K562 (cell line): Measurements from ENCODE around the gene EVA1B. TPM values are rescaled to one million over a fixed set of nuclear protein-coding genes. Genes with fewer than 3 reads are reported as not detected.

Experiments used
- ATAC-seq: fragments of 200-7000 bp; cut with Tn5 transposase; 3 replicates; pipeline ENCODE4 v1.9.1; 2020; ENCODE audit warnings: moderate library complexity
- BruUV-seq: library from RNA; stranded (reverse); fragments of 400-500 nt; replicated peaks from 2 replicates; lab custom pipeline; 2021; lab: Mats Ljungman, UMichigan
- CTCF ChIA-PET: fragments of 300-600 bp; formaldehyde crosslinking; extraction: SDS; loops from one replicate; lab custom pipeline; 2021; ENCODE audit warnings: low intra/inter-chr PET ratio; lab: Yijun Ruan, JAX
- POLR2A ChIA-PET: fragments of 300-600, 350-650 bp; sonication (Branson Sonifier 250); formaldehyde crosslinking; extraction: SDS; loops from one replicate; lab custom pipeline; 2021; ENCODE audit warnings: antibody characterized with exemption, inconsistent platforms; lab: Yijun Ruan, JAX
- DNase-seq, 4 experiments: peaks; one replicate each; pipeline versions ENCODE4 v3.0.0 to v3.0.0-alpha.2; 2011 to 2018; ENCODE audit warnings: low spot score in 3 of 4, mixed read lengths in 3 of 4; ENCODE audit errors: extremely low read depth in 1 of 4
- FAIRE-seq: peaks from 2 replicates; lab custom pipeline; 2011; peaks lifted over from hg19 to GRCh38; lab: Jason Lieb, UNC
- H2AFZ ChIP-seq: 2 replicates; pipeline ENCODE4 v1.6.0; 2011; ENCODE audit warnings: low read depth, low read length, control low read depth, inconsistent platforms
- H3K27ac ChIP-seq: fragments of 200-600 bp; 3 replicates; pipeline ENCODE4 v1.8.0; 2011; ENCODE audit warnings: low read depth, mild to moderate bottlenecking, control low read depth, inconsistent platforms, low read length, moderate library complexity, mixed read lengths; ENCODE audit errors: extremely low read depth
- H3K27me3 ChIP-seq, 2 experiments: fragments of 300-600 bp in 1 of 2; 2 replicates in 1 of 2; 3 replicates in 1 of 2; pipeline versions ENCODE4 v1.6.0 to v1.8.0; 2011; ENCODE audit warnings: inconsistent platforms in 2 of 2, low read length in 2 of 2, mild to moderate bottlenecking in 1 of 2, mixed read lengths in 1 of 2, moderate library complexity in 1 of 2; ENCODE audit not compliant: control insufficient read depth in 2 of 2, insufficient read depth in 2 of 2
- H3K36me3 ChIP-seq: fragments of 300-600 bp; 3 replicates; pipeline ENCODE4 v1.8.0; 2011; ENCODE audit warnings: mild to moderate bottlenecking, low read length, inconsistent platforms; ENCODE audit not compliant: control insufficient read depth, insufficient read depth
- H3K4me1 ChIP-seq, 2 experiments: fragments of 200-600 bp in 1 of 2; replicated peaks in 1 of 2; 2 replicates in 1 of 2; 3 replicates in 1 of 2; pipeline versions ENCODE4 v1.5.1 to v1.8.0; 2011; ENCODE audit warnings: inconsistent platforms in 2 of 2, low read length in 2 of 2, mild to moderate bottlenecking in 1 of 2, mixed read lengths in 1 of 2, moderate library complexity in 1 of 2; ENCODE audit not compliant: control insufficient read depth in 2 of 2, insufficient read depth in 2 of 2
- H3K4me2 ChIP-seq: 2 replicates; pipeline ENCODE4 v1.6.1; 2011; ENCODE audit warnings: low read length, control low read depth, inconsistent platforms, mixed read lengths; ENCODE audit not compliant: insufficient read depth
- H3K4me3 ChIP-seq: fragments of 200-600 bp; sonication (generic), shearing (Covaris generic); 2 replicates; pipeline ENCODE4 v1.5.1; 2016; ENCODE audit warnings: control low read depth, inconsistent platforms
- H3K79me2 ChIP-seq: fragments of 200-600 bp; 3 replicates; pipeline ENCODE4 v1.8.0; 2011; ENCODE audit warnings: low read length, inconsistent platforms; ENCODE audit not compliant: control insufficient read depth, insufficient read depth
- H3K9ac ChIP-seq, 2 experiments: 2 replicates each; pipeline versions ENCODE4 v1.6.0 to v1.6.1; 2011; ENCODE audit warnings: low read depth in 2 of 2, low read length in 2 of 2, control low read depth in 1 of 2, inconsistent platforms in 1 of 2, mild to moderate bottlenecking in 1 of 2, mixed read lengths in 1 of 2; ENCODE audit not compliant: insufficient read depth in 1 of 2
- H3K9me1 ChIP-seq: one replicate; pipeline ENCODE4 v1.6.0; 2011; ENCODE audit warnings: inconsistent platforms, mild to moderate bottlenecking, low read length, moderate library complexity; ENCODE audit not compliant: control insufficient read depth, insufficient read depth
- H3K9me3 ChIP-seq: replicated peaks from 2 replicates; pipeline ENCODE4 v1.5.1; 2011; ENCODE audit warnings: low read depth, low read length, inconsistent platforms; ENCODE audit not compliant: control insufficient read depth, insufficient read depth
- H4K20me1 ChIP-seq: replicated peaks from 2 replicates; pipeline ENCODE4 v1.6.1; 2011; ENCODE audit warnings: low read length, inconsistent platforms, mixed read lengths; ENCODE audit not compliant: control insufficient read depth, insufficient read depth
- KLF13 ChIP-seq: fragments of 450-650 bp; IDR thresholded peaks from 2 replicates; pipeline ENCODE4 v1.6.1; 2016; ENCODE audit warnings: missing genetic modification characterization, low read depth, mild to moderate bottlenecking, missing compliant biosample characterization, moderate library complexity, borderline replicate concordance
- MAZ ChIP-seq, 2 experiments: fragments of 450-650 bp in 1 of 2; sonication (generic) in 1 of 2; formaldehyde crosslinking; IDR thresholded peaks in 1 of 2; conservative IDR thresholded peaks in 1 of 2; 2 replicates each; pipeline versions ENCODE4 v1.4.0 to v1.5.0; 2020; ENCODE audit warnings: mild to moderate bottlenecking in 1 of 2, missing genetic modification reagents in 1 of 2
- WGBS: fragments of 100-300 bp; shearing (Covaris generic); methylation state at CpG from one replicate; pipeline ENCODE4 v1.1.6; 2016; ENCODE audit warnings: low coverage, mixed read lengths; ENCODE audit not compliant: insufficient coverage; ENCODE audit errors: missing lambda C conversion rate; 5-methylcytosine and 5-hydroxymethylcytosine counted together
- in situ Hi-C: fragments of 300-500 bp; cut with MboI; formaldehyde crosslinking; loops from 4 replicates; pipeline ENCODE4 v1.15.0; 2018; ENCODE audit warnings: inconsistent platforms, mixed read lengths
- intact Hi-C: fragments of 100-400 bp; cut with micrococcal nuclease; formaldehyde crosslinking; loops from 2 replicates; pipeline ENCODE4 v1.14.2; 2022
- polyA plus RNA-seq, 8 experiments: library from polyadenylated mRNA; depleted of rRNA in 4 of 8; stranded (reverse) in 5 of 8; unstranded in 3 of 8; fragments of >200 nt; fragmentation: Nextera tagmentation in 2 of 8; fragmentation: Illumina TruSeq in 1 of 8; extraction: Ambion mirVana in 2 of 8; extraction: Trizol in 1 of 8; gene quantifications; 2 replicates each; pipeline versions ENCODE4 v1.2.1 to v1.2.3, GENCODE V29; 2011 to 2014; ENCODE audit warnings: inconsistent platforms in 1 of 8, missing spikeins in 1 of 8
- total RNA-seq, 7 experiments: library from RNA; depleted of rRNA in 6 of 7; stranded (reverse); fragments of >200 nt in 6 of 7; fragmentation: Illumina TruSeq in 2 of 7; extraction: Trizol in 2 of 7; gene quantifications; 2 replicates each; pipeline versions ENCODE4 v1.2.1 to v1.2.3, GENCODE V29; 2011 to 2021; ENCODE audit warnings: low replicate concordance in 1 of 7
- TF ChIP-seq, protein P1 (sequence below): fragments of 450-650 bp; IDR thresholded peaks from 2 replicates; pipeline ENCODE4 v1.6.1; 2018; ENCODE audit not compliant: partially characterized antibody

Gene EVA1B
- total and polyA plus RNA-seq, 9 of the 15 experiments (the other 6 are each of a cell fraction or from before 2014, with no cell fraction given), result 0.08 to 65.7 (median 2.4) TPM

DNA sequence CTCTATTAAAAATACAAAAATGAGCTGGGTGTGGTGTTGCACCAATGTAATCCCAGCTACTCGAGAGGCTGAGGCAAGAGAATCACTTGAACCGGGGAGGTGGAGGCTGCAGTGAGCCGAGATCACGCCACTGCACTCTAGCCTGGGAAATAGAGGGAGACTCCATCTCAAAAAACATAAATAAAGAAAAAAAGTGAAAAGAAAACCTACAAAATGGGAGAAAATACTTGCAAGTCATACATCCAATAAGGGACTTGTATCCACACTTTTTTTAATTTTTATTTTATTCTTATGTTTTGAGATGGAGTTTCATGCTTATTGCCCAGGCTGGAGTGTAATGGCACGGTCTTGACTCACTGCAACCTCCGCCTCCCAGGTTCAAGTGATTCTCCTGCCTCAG, 46.8 kb downstream of the EVA1B start:
- Histone ChIP-seq H3K9me1 (no peaks in the 10 kb centered on the region), H3K4me3 (no peak overlapping the region), H3K27ac (no peak overlapping the region), H2AFZ (no peak overlapping the region), H3K27me3 (no peaks in the 10 kb centered on the region), H3K79me2 (peaks cover 68% of the 10 kb centered on the region), H3K9ac (no peak overlapping the region), H3K36me3 (peaks cover 56% of the 10 kb centered on the region), H3K9me3 (no peaks in the 10 kb centered on the region), H4K20me1 (peaks cover 9% of the 10 kb centered on the region), H3K4me2 (no peak overlapping the region), H3K4me1 (peaks cover 13 to 19% of the 10 kb centered on the region in 2 experiments)
- WGBS, result 90% methylated on average over 6 of the region's 6 CpGs
- ChIA-PET CTCF (no interaction called here), POLR2A (interaction anchor here (0.6 kb wide), 1 partner anchor 56 kb away, joined by 4 read pairs; no protein-coding TSS in a partner anchor)
- no peak for DNase-seq
- TF ChIP-seq KLF13 (tag), result no peak
- no peak for TF ChIP-seq MAZ (CRISPR knock-in tag; conservative IDR thresholded peaks at IDR 0.05 in 1 of 2, IDR thresholded peaks at IDR 0.05 in 1 of 2)
- TF ChIP-seq, protein P1, sequence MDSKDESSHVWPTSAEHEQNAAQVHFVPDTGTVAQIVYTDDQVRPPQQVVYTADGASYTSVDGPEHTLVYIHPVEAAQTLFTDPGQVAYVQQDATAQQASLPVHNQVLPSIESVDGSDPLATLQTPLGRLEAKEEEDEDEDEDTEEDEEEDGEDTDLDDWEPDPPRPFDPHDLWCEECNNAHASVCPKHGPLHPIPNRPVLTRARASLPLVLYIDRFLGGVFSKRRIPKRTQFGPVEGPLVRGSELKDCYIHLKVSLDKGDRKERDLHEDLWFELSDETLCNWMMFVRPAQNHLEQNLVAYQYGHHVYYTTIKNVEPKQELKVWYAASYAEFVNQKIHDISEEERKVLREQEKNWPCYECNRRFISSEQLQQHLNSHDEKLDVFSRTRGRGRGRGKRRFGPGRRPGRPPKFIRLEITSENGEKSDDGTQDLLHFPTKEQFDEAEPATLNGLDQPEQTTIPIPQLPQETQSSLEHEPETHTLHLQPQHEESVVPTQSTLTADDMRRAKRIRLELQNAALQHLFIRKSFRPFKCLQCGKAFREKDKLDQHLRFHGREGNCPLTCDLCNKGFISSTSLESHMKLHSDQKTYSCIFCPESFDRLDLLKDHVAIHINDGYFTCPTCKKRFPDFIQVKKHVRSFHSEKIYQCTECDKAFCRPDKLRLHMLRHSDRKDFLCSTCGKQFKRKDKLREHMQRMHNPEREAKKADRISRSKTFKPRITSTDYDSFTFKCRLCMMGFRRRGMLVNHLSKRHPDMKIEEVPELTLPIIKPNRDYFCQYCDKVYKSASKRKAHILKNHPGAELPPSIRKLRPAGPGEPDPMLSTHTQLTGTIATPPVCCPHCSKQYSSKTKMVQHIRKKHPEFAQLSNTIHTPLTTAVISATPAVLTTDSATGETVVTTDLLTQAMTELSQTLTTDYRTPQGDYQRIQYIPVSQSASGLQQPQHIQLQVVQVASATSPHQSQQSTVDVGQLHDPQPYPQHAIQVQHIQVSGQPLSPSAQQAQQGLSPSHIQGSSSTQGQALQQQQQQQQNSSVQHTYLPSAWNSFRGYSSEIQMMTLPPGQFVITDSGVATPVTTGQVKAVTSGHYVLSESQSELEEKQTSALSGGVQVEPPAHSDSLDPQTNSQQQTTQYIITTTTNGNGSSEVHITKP, result peak; percentile 66
- ATAC-seq, result no peak
- no peak for FAIRE-seq
- BruUV-seq, result no TSS peak
- intact Hi-C loops (no loop called here), in situ Hi-C loops (no loop called here)
